ENCODE results near the gene POLR2J. TPM values are rescaled to one million over a fixed set of nuclear protein-coding genes. Genes with fewer than 3 reads are reported as not detected.
A peak's percentile ranks its signal among the peaks of the same experiment; 100 is the strongest.

Gene POLR2J
- total RNA-seq, 1 experiment from 2014 or later: 70.0 TPM

DNA sequence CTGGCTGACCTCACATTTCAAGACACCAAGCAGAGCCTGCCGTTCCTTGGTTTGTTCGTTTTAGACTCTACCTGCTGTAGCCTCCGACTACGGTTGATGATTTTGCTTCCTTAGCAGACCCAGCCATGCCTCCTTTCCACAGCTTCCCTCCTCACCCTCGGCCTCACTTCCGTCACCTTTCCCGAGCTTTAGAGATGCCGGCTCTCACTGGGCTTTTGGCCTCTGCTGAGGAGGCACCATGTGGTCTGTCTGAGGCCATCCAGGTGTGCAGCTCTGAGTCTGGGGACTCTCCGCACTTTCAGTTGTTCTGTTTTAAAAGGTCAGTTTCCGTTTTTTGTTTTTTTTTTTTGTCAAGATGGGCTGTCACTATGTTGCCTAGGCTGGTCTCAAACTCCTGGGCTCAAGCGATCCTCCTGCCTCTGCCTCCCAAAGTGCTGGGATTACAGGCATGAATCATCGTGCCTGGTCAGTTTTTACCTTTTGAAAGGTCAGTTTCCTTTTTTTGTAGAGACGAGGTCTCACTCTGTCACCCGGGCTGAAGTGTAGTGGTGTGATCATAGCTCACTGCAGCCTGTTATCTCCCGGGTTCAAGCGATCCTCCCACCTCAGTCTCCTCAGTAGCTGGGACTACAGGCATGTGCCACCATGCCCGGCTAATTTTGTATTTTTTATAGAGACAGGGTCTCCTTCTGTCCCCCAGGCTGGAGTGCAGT lies 33.6 kb downstream of the POLR2J start:
- H3K36me3 ChIP-seq (ENCODE audit: control insufficient read depth, insufficient read depth, low read length): no peaks in the 10 kb centered on the region
- no peak for DNase-seq
- H3K27me3 ChIP-seq (replicated peaks; ENCODE audit: control insufficient read depth, insufficient read depth, low read length): no peaks in the 10 kb centered on the region
- Mint-ChIP-seq H3K4me1 (ENCODE audit: low read depth, unreplicated experiment) (no peaks in the 10 kb centered on the region), H3K27ac (ENCODE audit: unreplicated experiment) (no peak overlapping the region), H3K36me3 (ENCODE audit: insufficient read depth, unreplicated experiment) (peaks cover 10% of the 10 kb centered on the region), H3K4me3 (ENCODE audit: unreplicated experiment) (no peak overlapping the region), H3K9me3 (ENCODE audit: unreplicated experiment) (no peaks in the 10 kb centered on the region), H3K27me3 (ENCODE audit: insufficient read depth, unreplicated experiment) (no peaks in the 10 kb centered on the region)
- ChIA-PET CTCF (no interaction called here), POLR2A (no interaction called here)
- H3K4me3 ChIP-seq (ENCODE audit: low read depth, low read length): no peak overlapping the region
- TF ChIP-seq, protein P1, sequence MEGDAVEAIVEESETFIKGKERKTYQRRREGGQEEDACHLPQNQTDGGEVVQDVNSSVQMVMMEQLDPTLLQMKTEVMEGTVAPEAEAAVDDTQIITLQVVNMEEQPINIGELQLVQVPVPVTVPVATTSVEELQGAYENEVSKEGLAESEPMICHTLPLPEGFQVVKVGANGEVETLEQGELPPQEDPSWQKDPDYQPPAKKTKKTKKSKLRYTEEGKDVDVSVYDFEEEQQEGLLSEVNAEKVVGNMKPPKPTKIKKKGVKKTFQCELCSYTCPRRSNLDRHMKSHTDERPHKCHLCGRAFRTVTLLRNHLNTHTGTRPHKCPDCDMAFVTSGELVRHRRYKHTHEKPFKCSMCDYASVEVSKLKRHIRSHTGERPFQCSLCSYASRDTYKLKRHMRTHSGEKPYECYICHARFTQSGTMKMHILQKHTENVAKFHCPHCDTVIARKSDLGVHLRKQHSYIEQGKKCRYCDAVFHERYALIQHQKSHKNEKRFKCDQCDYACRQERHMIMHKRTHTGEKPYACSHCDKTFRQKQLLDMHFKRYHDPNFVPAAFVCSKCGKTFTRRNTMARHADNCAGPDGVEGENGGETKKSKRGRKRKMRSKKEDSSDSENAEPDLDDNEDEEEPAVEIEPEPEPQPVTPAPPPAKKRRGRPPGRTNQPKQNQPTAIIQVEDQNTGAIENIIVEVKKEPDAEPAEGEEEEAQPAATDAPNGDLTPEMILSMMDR (IDR thresholded peaks at IDR 0.05; ENCODE audit: insufficient read depth in 1 of 2, low read depth in 1 of 2, low read length in 1 of 2, severe bottlenecking in 1 of 2, unreplicated experiment in 1 of 2): no peak
- intact Hi-C loops (cut with micrococcal nuclease; ENCODE audit: unreplicated experiment): no loop called here
- BruUV-seq (replicated peaks): no TSS peak
- peaks cover 4% of the 10 kb centered on the region; the same call in 1 of the 2 replicates for H3K4me1 ChIP-seq
- no peaks in the 10 kb centered on the region for H3K9me3 ChIP-seq

- no peaks in the 10 kb centered on the region for H3K27me3 ChIP-seq (replicated peaks; ENCODE audit: control insufficient read depth, insufficient read depth, low read length)
- no peak overlapping the region for H3K4me3 Mint-ChIP-seq (ENCODE audit: unreplicated experiment)
- peaks cover 7% of the 10 kb centered on the region; the same call in 1 of the 2 replicates for H3K4me1 ChIP-seq
- BruUV-seq (replicated peaks): no TSS peak
- H3K27me3 Mint-ChIP-seq (ENCODE audit: insufficient read depth, unreplicated experiment): no peaks in the 10 kb centered on the region
- peaks cover 10% of the 10 kb centered on the region for H3K36me3 Mint-ChIP-seq (ENCODE audit: insufficient read depth, unreplicated experiment)
- H3K4me3 ChIP-seq (ENCODE audit: low read depth, low read length): no peak overlapping the region
- ChIA-PET CTCF (no interaction called here), POLR2A (no interaction called here)
- H3K36me3 ChIP-seq (ENCODE audit: control insufficient read depth, insufficient read depth, low read length): no peaks in the 10 kb centered on the region
- H3K27ac Mint-ChIP-seq (ENCODE audit: unreplicated experiment): no peak overlapping the region
- intact Hi-C loops (cut with micrococcal nuclease; ENCODE audit: unreplicated experiment): no loop called here
- TF ChIP-seq, protein P1 (IDR thresholded peaks at IDR 0.05; ENCODE audit: insufficient read depth in 1 of 2, low read depth in 1 of 2, low read length in 1 of 2, severe bottlenecking in 1 of 2, unreplicated experiment in 1 of 2): no peak
- no peaks in the 10 kb centered on the region for H3K9me3 ChIP-seq
- H3K4me1 Mint-ChIP-seq (ENCODE audit: low read depth, unreplicated experiment): no peaks in the 10 kb centered on the region
- DNase-seq: peak; percentile 48 to 68
- no peaks in the 10 kb centered on the region for H3K9me3 Mint-ChIP-seq (ENCODE audit: unreplicated experiment)
Measured at GRCh38 chr7:102439963-102440795, 38.5 kb downstream of the POLR2J start.

GRCh38 chr7:102436118-102436517 lies 42.6 kb downstream of the POLR2J start:
- POLR2A ChIA-PET: no interaction called here
- Histone ChIP-seq H3K4me3 (ENCODE audit: low read depth, low read length) (no peak overlapping the region), H3K36me3 (ENCODE audit: control insufficient read depth, insufficient read depth, low read length) (no peaks in the 10 kb centered on the region), H3K9me3 (no peaks in the 10 kb centered on the region), H3K4me1 (peaks cover 26% of the 10 kb centered on the region), H3K27me3 (replicated peaks; ENCODE audit: control insufficient read depth, insufficient read depth, low read length) (no peaks in the 10 kb centered on the region)
- BruUV-seq (replicated peaks): TSS peak; percentile 24
- H3K36me3 Mint-ChIP-seq (ENCODE audit: insufficient read depth, unreplicated experiment): peaks cover 14% of the 10 kb centered on the region
- no peak overlapping the region for H3K4me3 Mint-ChIP-seq (ENCODE audit: unreplicated experiment)
- TF ChIP-seq, protein P1 (IDR thresholded peaks at IDR 0.05; ENCODE audit: insufficient read depth in 1 of 2, low read depth in 1 of 2, low read length in 1 of 2, severe bottlenecking in 1 of 2, unreplicated experiment in 1 of 2): no peak
- H3K9me3 Mint-ChIP-seq (ENCODE audit: unreplicated experiment): no peaks in the 10 kb centered on the region
- no peak for DNase-seq
- intact Hi-C loops (cut with micrococcal nuclease; ENCODE audit: unreplicated experiment): no loop called here
- CTCF ChIA-PET: no interaction called here
- H3K27ac Mint-ChIP-seq (ENCODE audit: unreplicated experiment): peak overlapping the region; percentile 46
- no peaks in the 10 kb centered on the region for H3K27me3 Mint-ChIP-seq (ENCODE audit: insufficient read depth, unreplicated experiment)
- H3K4me1 Mint-ChIP-seq (ENCODE audit: low read depth, unreplicated experiment): peaks cover 8% of the 10 kb centered on the region
